ENCODE results near the gene SEPHS1.

DNA sequence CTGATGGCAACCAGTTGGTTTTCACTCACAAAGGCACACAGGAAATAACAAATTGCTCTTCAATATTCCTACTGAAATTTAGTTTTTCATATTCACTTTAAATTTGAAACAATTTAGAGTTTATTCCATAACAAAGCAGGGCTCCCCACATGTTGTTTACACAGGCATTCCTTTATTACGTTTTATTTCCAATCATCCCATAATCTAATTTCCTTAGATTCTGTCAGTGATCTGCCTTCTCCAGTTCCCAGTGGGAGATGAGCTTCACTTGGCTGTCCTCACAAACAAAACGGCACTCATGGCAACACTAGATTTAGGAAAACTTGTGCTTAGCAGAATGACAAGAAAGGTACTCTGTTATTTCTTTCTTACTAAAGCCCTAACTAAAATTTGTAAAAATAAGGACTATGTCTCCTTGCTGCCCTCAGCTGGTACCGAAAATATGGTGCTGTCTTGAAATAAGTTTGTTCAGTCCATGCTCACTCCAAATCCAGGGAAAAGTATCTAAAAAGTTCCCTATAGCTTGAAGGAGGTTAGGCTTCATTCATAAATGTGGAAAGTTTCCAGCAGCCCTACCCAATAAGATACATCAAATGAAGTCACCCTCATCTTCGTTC, 71.2 kb downstream of the SEPHS1 start:
- TF ChIP-seq CTCF (IDR thresholded peaks at IDR 0.05) (peak in 2 of 4 donors; percentile 9 to 15), POLR2A (IDR thresholded peaks at IDR 0.05) (no peak)

Measured in right lobe of liver (tissue), 4 donors.